ENCODE results near the gene C4orf50. TPM values are rescaled to one million over a fixed set of nuclear protein-coding genes. Genes with fewer than 3 reads are reported as not detected.

The C4orf50 gene
- 1 to 10 TPM; 1.0 to 1.2 TPM for total RNA-seq

DNA sequence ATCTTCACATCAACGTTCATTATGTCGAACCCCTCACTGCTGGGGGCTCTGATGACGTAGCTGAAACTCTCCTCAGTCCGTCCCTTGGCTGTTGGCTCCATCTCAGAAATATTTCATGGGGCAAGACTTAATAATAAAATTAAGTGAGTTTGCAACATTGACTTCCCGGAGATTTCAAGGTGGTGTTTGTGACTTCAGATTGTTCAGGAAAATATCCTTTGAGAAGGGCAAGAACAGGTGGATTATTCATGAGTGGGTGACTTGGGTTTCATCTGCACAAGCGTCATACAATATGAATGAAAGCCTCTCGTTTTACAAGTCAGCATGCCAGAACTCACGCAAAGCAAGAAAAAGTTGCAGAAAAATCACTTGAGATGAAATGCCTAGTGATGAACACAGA is at the start of gene C4orf50:
TSS of gene C4orf50 (minus strand) at position 101 of the 400 bp plus-strand sequence.
- H3K27ac Mint-ChIP-seq: no peak within 1 kb of the TSS
- H3K4me3 Mint-ChIP-seq: no peak within 1 kb of the TSS
- H3K4me1 Mint-ChIP-seq: no peaks in the 10 kb centered on the region
- no peaks in the 10 kb centered on the region for H3K36me3 Mint-ChIP-seq (ENCODE audit: low read depth)
- POLR2A ChIA-PET: no interaction called here
- H3K27me3 Mint-ChIP-seq: no peaks in the 10 kb centered on the region
- DNase-seq: no peak
- H3K9me3 Mint-ChIP-seq: no peaks in the 10 kb centered on the region
- CTCF ChIA-PET: interaction anchor here (3.6 kb wide), 1 partner anchor 19 kb away, joined by 19 read pairs; no protein-coding TSS in a partner anchor

DNA sequence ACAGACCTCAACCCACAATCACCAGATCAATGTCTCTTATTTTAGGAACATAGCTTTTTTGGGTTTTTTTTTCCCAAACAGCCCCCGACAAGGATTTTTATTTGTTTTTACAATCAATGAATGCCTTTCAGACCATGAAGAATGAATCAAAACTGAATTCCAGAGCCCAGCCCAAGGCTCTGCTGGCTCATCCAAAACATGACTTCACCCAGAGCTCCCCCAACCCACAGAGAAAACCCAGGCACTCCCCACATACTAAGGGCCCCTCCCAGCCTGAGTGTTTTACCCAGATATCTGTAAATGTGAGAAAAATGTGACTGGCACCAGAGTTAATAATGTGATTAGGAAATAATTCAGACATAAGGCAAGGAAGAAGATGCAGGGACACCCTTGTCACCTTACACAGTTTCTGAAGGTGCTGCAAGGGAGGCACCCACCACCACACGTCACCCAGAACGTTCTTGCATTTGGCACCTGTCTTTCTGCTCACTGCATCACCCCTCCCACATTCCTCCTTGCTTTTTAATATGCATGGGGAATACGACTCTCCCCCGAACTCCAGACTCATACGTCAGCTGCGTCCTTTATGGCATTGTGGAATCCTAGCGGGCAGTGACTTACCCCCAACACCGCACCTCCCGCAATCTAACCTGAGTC is 47.8 kb upstream of the C4orf50 start:
- ChIA-PET CTCF (no interaction called here), POLR2A (no interaction called here)
- H3K36me3 Mint-ChIP-seq (ENCODE audit: low read depth): peaks cover 80% of the 10 kb centered on the region
- H3K27ac Mint-ChIP-seq: no peak overlapping the region
- H3K4me3 Mint-ChIP-seq: no peak overlapping the region
- no peak for DNase-seq
- peaks cover 6% of the 10 kb centered on the region for H3K4me1 Mint-ChIP-seq
- no peaks in the 10 kb centered on the region for H3K27me3 Mint-ChIP-seq
- H3K9me3 Mint-ChIP-seq: peaks cover 7% of the 10 kb centered on the region

DNA sequence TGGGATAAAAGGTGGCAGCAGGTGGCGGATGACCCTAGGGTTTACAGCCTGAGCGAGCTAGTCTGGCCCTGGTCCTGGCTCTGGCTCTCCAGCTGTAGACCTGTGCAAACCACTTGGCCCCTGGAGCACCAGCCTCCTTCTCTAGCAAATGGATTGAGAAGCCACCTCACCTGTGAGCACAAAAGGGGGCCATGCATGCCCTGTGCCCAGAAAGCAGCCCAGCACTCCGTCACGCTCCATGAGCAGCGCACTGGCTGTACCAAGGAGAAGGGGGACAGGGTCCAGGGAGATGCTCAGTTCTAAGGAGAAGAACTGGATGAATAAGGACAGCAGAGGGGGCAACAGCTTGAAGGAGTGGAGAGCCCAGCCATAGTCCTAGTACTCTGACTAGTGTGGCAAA is 46.9 kb upstream of the C4orf50 start:
- no peak overlapping the region for H3K27ac Mint-ChIP-seq

DNA sequence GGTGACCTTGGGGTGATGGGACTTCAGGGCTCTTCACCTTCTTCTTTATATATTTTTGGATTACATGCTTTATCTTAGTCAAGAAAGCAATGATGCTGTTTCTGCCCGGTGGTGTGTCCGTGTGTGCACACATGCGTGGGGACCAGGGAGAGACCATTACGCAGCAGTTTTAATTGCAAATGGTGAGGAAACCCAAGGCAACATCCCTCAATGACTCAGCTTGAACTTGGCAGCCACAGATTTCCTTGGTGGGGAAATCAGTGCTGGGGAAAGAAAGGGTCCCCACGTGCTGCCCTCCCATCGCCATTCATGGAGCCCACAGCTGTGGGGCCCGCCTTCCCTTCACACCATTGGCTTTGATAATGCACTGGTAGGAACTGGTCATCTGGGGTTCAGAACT is 46.2 kb upstream of the C4orf50 start:
- H3K4me3 Mint-ChIP-seq: no peak overlapping the region
- POLR2A ChIA-PET: no interaction called here
- H3K36me3 Mint-ChIP-seq (ENCODE audit: low read depth): peaks cover 85% of the 10 kb centered on the region
- no peak for DNase-seq
- peaks cover 17% of the 10 kb centered on the region for H3K9me3 Mint-ChIP-seq
- no peaks in the 10 kb centered on the region for H3K27me3 Mint-ChIP-seq
- H3K4me1 Mint-ChIP-seq: peaks cover 2% of the 10 kb centered on the region
- H3K27ac Mint-ChIP-seq: no peak overlapping the region
- CTCF ChIA-PET: no interaction called here

More for the DNA sequence above, 46.9 kb upstream of the C4orf50 start:
- Mint-ChIP-seq H3K4me3 (no peak overlapping the region), H3K4me1 (peaks cover 6% of the 10 kb centered on the region), H3K9me3 (peaks cover 14% of the 10 kb centered on the region), H3K36me3 (ENCODE audit: low read depth) (peaks cover 85% of the 10 kb centered on the region), H3K27me3 (no peaks in the 10 kb centered on the region)
- ChIA-PET CTCF (no interaction called here), POLR2A (no interaction called here)
- DNase-seq: no peak

DNA sequence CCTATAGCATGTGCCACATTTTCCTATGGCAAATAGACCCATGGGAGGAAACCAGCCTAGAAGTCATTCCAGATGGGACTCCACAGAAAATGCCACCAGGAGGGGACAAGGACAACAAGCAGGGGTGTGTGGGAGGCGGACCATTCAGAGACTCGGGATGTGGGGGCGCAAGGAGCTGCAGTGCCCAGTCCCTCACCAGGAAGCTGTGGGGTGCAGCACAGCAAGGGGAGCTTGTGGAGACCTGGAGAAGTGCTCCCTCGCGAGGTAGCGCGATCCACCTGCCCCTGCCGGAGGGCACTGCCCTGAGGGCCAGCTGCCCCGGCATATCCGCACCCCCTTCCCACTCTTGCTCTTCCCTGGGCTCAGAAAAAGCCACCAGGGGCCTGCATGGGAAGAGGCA is 45.5 kb upstream of the C4orf50 start:
- CTCF ChIA-PET: no interaction called here
- Mint-ChIP-seq H3K27ac (no peak overlapping the region), H3K4me1 (no peaks in the 10 kb centered on the region), H3K4me3 (no peak overlapping the region), H3K27me3 (no peaks in the 10 kb centered on the region), H3K9me3 (peaks cover 24% of the 10 kb centered on the region), H3K36me3 (ENCODE audit: low read depth) (peaks cover 90% of the 10 kb centered on the region)
- DNase-seq: no peak
- POLR2A ChIA-PET: no interaction called here

DNA sequence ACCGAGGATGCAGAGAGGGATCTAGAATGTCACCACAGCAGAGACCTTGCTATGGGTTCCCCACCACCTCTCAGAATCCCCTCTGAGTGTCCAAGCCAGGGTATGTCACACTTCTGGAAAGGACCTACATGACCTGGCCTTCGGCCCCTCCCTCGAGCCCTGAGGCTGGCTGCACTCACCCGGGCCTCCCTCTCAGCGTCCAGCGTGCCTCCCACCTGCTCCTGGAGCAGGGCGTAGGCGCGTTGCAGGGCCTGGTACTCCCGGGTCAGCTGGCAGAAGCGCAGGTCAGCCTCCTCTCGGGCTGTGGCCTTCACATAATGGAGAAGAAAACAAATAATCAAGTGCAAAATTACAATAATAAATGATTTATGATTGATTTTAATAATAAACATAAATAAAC is 43.9 kb upstream of the C4orf50 start:
- peaks cover 94% of the 10 kb centered on the region for H3K36me3 Mint-ChIP-seq (ENCODE audit: low read depth)
- peaks cover 29% of the 10 kb centered on the region for H3K9me3 Mint-ChIP-seq
- no peak for DNase-seq
- ChIA-PET CTCF (no interaction called here), POLR2A (no interaction called here)
- no peak overlapping the region for H3K27ac Mint-ChIP-seq
- H3K4me1 Mint-ChIP-seq: no peaks in the 10 kb centered on the region
- H3K27me3 Mint-ChIP-seq: no peaks in the 10 kb centered on the region
- H3K4me3 Mint-ChIP-seq: no peak overlapping the region

DNA sequence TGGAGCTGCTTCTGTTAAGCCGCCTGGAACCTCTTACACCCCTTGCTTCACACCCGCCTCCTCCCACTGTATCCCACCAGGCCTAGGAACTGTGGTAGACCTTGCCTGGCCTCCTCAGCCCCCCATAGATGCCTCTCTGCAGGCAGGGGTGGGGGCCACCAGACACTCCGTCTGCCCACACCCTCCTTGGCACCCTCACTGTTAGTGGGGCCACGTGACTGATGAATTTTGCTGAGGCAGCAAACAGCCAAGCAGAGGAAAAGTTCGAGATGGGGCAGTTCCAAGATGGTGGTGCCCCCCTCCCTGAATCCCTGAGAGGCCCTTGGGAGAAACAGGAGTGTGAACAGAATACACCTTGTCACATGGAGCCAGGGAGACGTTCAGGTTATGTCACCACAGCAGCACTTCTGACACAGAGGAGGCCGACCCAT is 41.2 kb upstream of the C4orf50 start:
- ChIA-PET CTCF (no interaction called here), POLR2A (no interaction called here)
- DNase-seq: no peak
- Mint-ChIP-seq H3K27me3 (no peaks in the 10 kb centered on the region), H3K36me3 (ENCODE audit: low read depth) (peaks cover 82% of the 10 kb centered on the region), H3K27ac (no peak overlapping the region), H3K4me3 (no peak overlapping the region), H3K9me3 (peaks cover 29% of the 10 kb centered on the region), H3K4me1 (no peaks in the 10 kb centered on the region)

DNA sequence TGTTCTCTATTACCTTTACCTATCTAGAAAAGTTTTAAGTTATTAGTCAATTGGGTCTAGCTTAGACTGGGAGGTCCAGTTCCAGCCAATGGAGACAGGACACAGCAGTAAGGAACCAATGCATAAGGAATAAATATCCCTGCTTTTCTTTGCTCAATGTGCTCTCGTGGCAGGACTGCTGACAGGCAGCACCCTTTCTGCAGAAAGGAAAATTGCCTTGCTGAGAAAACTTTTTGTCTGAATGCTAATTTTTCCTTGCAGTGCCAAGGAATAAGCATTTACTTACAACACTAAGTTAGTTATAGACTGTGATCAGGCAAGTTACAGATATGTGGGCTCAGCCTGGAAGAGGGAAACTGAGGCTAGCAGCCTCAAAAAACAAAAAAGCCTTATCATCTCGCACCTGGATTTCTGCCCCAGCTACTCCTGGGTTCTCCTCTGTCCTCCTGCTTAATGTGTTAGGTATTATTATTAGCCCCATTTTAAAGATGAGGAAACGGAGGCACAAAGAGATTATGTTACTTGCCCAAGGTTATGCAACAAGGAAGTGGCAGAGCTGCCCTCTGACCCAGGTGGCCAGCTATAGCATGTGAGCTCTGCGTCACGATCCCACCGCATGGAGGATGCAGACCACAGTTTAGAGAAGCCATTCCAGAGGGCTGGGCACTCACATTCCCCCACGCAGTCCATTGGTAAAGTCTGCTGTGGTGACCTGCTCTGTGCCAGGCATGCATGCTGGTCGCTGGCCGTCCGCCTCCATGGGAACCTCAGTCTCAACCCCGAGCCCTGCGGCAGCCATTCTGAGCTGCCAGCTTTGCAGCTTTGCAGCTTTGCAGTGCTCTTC is 40.5 kb upstream of the C4orf50 start:
- Mint-ChIP-seq H3K27ac (no peak overlapping the region), H3K36me3 (ENCODE audit: low read depth) (peaks cover 82% of the 10 kb centered on the region), H3K4me3 (no peak overlapping the region), H3K9me3 (peaks cover 29% of the 10 kb centered on the region), H3K4me1 (no peaks in the 10 kb centered on the region), H3K27me3 (no peaks in the 10 kb centered on the region)
- CTCF ChIA-PET: no interaction called here
- POLR2A ChIA-PET: no interaction called here
- no peak for DNase-seq

DNA sequence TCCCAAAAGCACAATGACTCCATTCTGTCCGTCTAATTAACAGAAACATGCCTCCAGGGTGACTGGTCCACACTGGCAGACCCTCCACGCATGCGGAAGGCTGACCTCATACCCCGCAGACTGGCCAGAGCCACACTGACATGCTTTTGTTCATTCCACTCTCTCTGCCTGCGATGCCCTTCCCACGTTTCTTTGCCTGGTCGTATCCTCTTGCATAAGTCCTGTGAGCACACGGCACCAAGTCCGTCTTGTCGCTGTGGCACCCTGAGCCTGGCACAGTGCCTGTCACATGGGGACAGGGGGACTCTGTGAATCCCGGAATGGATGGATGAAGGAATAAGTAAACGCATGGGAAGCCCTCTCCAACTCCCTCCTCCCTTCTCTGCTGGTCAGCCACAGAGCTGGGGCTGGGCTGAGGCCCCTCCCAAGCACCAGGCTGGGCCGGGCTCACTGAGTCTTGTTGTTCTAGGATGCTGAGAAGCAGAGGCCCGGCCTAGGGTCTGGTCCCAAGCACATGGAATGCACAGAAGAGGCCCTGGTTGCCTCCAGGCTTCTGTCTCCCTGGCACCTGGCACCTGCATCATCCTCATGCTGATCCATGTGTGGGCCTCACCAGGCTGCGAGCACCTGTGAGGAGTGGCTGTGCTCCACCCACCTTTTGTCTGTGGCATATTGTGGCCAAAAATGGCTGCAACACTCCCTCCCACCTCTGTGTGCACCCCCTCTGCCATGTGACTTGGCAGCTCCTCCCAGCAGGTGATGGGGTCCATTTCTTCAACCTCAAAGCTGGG is 38.9 kb upstream of the C4orf50 start:
- DNase-seq: no peak
- H3K9me3 Mint-ChIP-seq: peaks cover 27% of the 10 kb centered on the region
- ChIA-PET CTCF (no interaction called here), POLR2A (no interaction called here)
- no peak overlapping the region for H3K4me3 Mint-ChIP-seq
- H3K4me1 Mint-ChIP-seq: no peaks in the 10 kb centered on the region
- no peaks in the 10 kb centered on the region for H3K27me3 Mint-ChIP-seq
- H3K27ac Mint-ChIP-seq: no peak overlapping the region
- peaks cover 76% of the 10 kb centered on the region for H3K36me3 Mint-ChIP-seq (ENCODE audit: low read depth)

DNA sequence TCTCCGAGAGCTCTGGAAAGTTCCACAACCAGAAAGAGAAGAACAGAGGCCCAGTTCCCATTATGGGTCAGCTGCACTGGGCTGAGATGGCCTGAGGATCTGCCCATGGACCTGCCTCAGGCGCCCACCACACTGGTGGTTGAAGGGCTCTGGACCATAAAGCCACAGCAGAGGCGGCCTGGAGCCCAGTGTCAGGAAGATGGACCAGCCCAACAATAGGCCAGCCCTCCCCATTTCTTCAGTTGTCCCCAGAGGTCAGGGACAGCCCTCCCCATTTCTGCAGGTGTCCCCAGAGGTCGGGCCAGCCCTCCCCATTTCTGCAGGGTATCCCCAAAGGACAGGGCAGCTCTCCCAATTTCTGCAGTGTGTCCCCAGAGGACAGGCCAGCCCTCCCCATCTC is 37.2 kb upstream of the C4orf50 start:
- ChIA-PET POLR2A (no interaction called here), CTCF (no interaction called here)
- Mint-ChIP-seq H3K4me1 (no peaks in the 10 kb centered on the region), H3K36me3 (ENCODE audit: low read depth) (peaks cover 70% of the 10 kb centered on the region), H3K27me3 (no peaks in the 10 kb centered on the region), H3K4me3 (no peak overlapping the region), H3K9me3 (peaks cover 17% of the 10 kb centered on the region), H3K27ac (no peak overlapping the region)
- DNase-seq: no peak

DNA sequence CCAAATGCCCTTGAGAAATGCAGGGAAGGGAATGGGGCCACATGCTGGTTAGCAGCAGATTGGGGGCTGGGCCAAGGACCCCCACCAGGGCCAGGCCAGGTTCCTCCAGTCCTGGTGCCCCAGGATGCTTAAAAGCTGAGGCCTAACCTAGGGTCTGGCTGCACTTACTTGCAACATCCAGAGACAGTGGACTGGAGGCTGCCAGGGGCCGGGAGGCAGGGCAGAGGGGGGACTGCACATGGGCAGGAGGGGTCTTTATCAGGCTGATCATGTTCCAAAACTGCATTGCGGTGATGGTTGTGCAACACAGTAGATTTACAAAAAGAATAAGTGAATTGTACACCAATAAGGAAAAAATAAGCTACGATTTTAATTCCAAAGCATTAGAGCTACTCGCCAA is 36.8 kb upstream of the C4orf50 start:
- peaks cover 13% of the 10 kb centered on the region for H3K9me3 Mint-ChIP-seq
- no peak for DNase-seq
- H3K4me3 Mint-ChIP-seq: no peak overlapping the region
- POLR2A ChIA-PET: no interaction called here
- no peaks in the 10 kb centered on the region for H3K27me3 Mint-ChIP-seq
- H3K27ac Mint-ChIP-seq: no peak overlapping the region
- H3K4me1 Mint-ChIP-seq: no peaks in the 10 kb centered on the region
- peaks cover 70% of the 10 kb centered on the region for H3K36me3 Mint-ChIP-seq (ENCODE audit: low read depth)
- CTCF ChIA-PET: no interaction called here

DNA sequence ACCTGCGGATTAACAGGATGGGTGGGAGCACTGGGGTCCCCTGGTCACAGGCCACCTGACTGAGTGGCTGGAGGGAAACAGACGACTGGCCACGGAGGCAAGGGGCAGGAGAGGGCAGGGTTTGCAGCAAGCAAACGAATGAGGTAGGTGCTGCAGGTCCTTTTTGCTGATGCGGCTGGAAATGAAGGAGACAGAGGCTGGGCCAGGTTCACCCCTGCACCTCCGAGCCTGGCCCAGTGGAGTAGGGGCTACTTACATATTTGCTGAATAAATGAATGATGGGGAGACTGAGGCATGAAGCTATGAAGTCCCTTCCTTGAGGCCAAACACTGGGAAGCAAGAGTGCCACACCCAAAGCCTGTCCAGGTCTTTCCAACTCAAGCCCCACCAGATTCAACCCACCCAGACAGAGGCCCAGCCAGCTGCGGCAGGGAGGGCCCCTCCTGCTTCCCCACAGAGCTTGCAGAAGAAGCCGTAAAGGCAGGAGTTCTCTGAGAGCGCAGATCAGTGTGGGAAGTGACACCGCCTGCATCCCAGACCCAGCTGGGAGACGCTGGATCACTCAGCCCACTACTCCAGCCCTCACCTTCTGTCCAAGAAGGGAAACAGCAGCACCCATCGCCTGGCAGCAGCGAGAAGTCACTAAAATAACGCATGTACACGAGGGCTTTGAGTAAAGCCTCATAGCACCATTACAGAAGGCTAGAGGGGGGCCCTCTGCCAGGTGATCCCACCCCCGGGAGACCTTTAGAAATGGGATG is 36.1 kb upstream of the C4orf50 start:
- peaks cover 12% of the 10 kb centered on the region for H3K9me3 Mint-ChIP-seq
- H3K4me3 Mint-ChIP-seq: no peak overlapping the region
- peaks cover 1% of the 10 kb centered on the region for H3K4me1 Mint-ChIP-seq
- ChIA-PET CTCF (no interaction called here), POLR2A (no interaction called here)
- H3K27ac Mint-ChIP-seq: no peak overlapping the region
- peaks cover 69% of the 10 kb centered on the region for H3K36me3 Mint-ChIP-seq (ENCODE audit: low read depth)
- no peaks in the 10 kb centered on the region for H3K27me3 Mint-ChIP-seq
- DNase-seq: no peak

DNA sequence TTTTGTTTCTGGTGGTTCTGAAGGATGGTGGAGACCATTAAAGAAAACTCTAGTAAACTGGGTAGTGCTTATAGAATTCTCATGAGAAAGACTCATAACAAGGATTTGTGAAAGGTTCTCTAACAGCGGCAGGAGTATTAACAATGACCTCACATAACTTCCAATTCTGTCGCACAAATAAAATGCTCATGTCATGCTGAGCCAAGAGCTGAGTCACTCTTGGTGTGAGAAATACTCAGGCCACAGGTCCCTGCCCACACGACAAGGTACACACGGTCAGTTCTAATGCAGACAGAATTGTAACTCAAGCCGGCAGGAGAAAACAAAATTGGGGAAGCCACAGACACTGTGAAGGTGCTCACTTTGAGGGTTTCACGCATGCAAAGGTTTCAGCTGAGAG is 34.4 kb upstream of the C4orf50 start:
- peaks cover 59% of the 10 kb centered on the region for H3K36me3 Mint-ChIP-seq (ENCODE audit: low read depth)
- CTCF ChIA-PET: no interaction called here
- H3K27me3 Mint-ChIP-seq: no peaks in the 10 kb centered on the region
- no peak for DNase-seq
- H3K9me3 Mint-ChIP-seq: no peaks in the 10 kb centered on the region
- H3K27ac Mint-ChIP-seq: no peak overlapping the region
- POLR2A ChIA-PET: no interaction called here
- H3K4me1 Mint-ChIP-seq: peaks cover 9% of the 10 kb centered on the region
- no peak overlapping the region for H3K4me3 Mint-ChIP-seq
